PC-3 (cell line): Measurements from ENCODE around the gene TRMT2A. TPM values are rescaled to one million over a fixed set of nuclear protein-coding genes. Genes with fewer than 3 reads are reported as not detected.

Source experiments
- ATAC-seq: fragments of 200-7000 bp; cut with Tn5 transposase; 2 replicates; pipeline ENCODE4 v1.9.1; 2020; ENCODE audit warnings: mild to moderate bottlenecking, moderate library complexity
- BruUV-seq: library from RNA; stranded (reverse); fragments of 400-500 nt; replicated peaks from 2 replicates; lab custom pipeline; 2021; lab: Mats Ljungman, UMichigan
- CTCF ChIA-PET: fragments of 300-600 bp; sonication (Branson Sonifier 250); formaldehyde crosslinking; loops from one replicate; lab custom pipeline; 2022; ENCODE audit warnings: antibody characterized with exemption; lab: Charles Lee
- POLR2A ChIA-PET: fragments of 300-600 bp; sonication (Branson Sonifier 250); formaldehyde crosslinking; loops from one replicate; lab custom pipeline; 2022; ENCODE audit warnings: antibody characterized with exemption; ENCODE audit not compliant: unreplicated experiment; lab: Charles Lee
- DNase-seq: peaks from one replicate; pipeline ENCODE4 v3.0.0-alpha.2; 2015
- H2AFZ ChIP-seq: fragments of 300-600 bp; sonication (generic); 2 replicates; pipeline ENCODE4 v1.6.0; 2016; ENCODE audit warnings: antibody characterized with exemption, low read length
- H3F3A ChIP-seq: fragments of 300-600 bp; sonication (generic); one replicate; pipeline ENCODE4 v1.6.0; 2017; ENCODE audit warnings: antibody characterized with exemption, low read length, control low read depth, mild to moderate bottlenecking; ENCODE audit not compliant: unreplicated experiment
- H3K27ac ChIP-seq: fragments of 300-600 bp; sonication (generic); 2 replicates; pipeline ENCODE4 v1.5.1; 2016; ENCODE audit warnings: mild to moderate bottlenecking, low read length
- H3K27me3 ChIP-seq: fragments of 300-600 bp; sonication (generic); 2 replicates; pipeline ENCODE4 v1.6.1; 2016; ENCODE audit warnings: low read length, mixed read lengths
- H3K36me3 ChIP-seq: fragments of 300-600 bp; sonication (generic); 2 replicates; pipeline ENCODE4 v1.6.1; 2016; ENCODE audit warnings: low read depth, mixed run types, low read length, mixed read lengths
- H3K4me1 ChIP-seq: fragments of 300-600 bp; sonication (generic); 2 replicates; pipeline ENCODE4 v1.5.1; 2016; ENCODE audit warnings: low read length; ENCODE audit not compliant: insufficient read depth
- H3K4me2 ChIP-seq: fragments of 300-600 bp; sonication (generic); 2 replicates; pipeline ENCODE4 v1.6.0; 2016; ENCODE audit warnings: low read length
- H3K4me3 ChIP-seq: fragments of 300-600 bp; sonication (generic); 2 replicates; pipeline ENCODE4 v1.5.1; 2016; ENCODE audit warnings: mild to moderate bottlenecking, low read length, mixed read lengths
- H3K79me2 ChIP-seq: fragments of 300-600 bp; sonication (generic); 2 replicates; pipeline ENCODE4 v1.6.1; 2017; ENCODE audit warnings: low read length, mixed read lengths
- H3K9ac ChIP-seq: fragments of 300-600 bp; sonication (generic); 2 replicates; pipeline ENCODE4 v1.6.0; 2016; ENCODE audit warnings: mild to moderate bottlenecking, low read length
- H3K9me2 ChIP-seq: fragments of 300-600 bp; sonication (generic); replicated peaks from 2 replicates; pipeline ENCODE4 v1.6.1; 2016; ENCODE audit warnings: mixed run types, low read length, mixed read lengths
- H3K9me3 ChIP-seq: fragments of 300-600 bp; sonication (generic); 2 replicates; pipeline ENCODE4 v1.6.1; 2016; ENCODE audit warnings: low read length, mixed read lengths
- H4K20me1 ChIP-seq: fragments of 300-600 bp; sonication (generic); 2 replicates; pipeline ENCODE4 v1.6.1; 2016; ENCODE audit warnings: low read length, mixed read lengths
- CTCF ChIP-seq: fragments of 300-600 bp; sonication (generic); conservative IDR thresholded peaks from 2 replicates; pipeline ENCODE4 v1.5.1; 2017; ENCODE audit warnings: antibody characterized with exemption, low read depth, mild to moderate bottlenecking, low read length
- EZH2 ChIP-seq: fragments of 300-600 bp; sonication (generic); IDR thresholded peaks from one replicate; pipeline ENCODE4 v1.6.1; 2017; ENCODE audit warnings: antibody characterized with exemption, mild to moderate bottlenecking, low read length; ENCODE audit not compliant: unreplicated experiment
- EZH2phosphoT487 ChIP-seq: fragments of 300-600 bp; sonication (generic); IDR thresholded peaks from 2 replicates; pipeline ENCODE4 v1.6.1; 2018; ENCODE audit warnings: mild to moderate bottlenecking, antibody characterized with exemption, low read length, borderline replicate concordance
- intact Hi-C: fragments of 100-400 bp; cut with micrococcal nuclease; formaldehyde crosslinking; loops from 2 replicates; pipeline ENCODE4 v1.9.0; 2023
- total RNA-seq: library from RNA; depleted of rRNA; stranded (reverse); fragments of >200 nt; gene quantifications from 2 replicates; pipeline ENCODE4 v1.2.3, GENCODE V29; 2014

TRMT2A gene
- total RNA-seq, 1 experiment from 2014 or later, result 62.1 TPM

GRCh38 chr22:20149257-20150250 lies 32.5 kb upstream of the TRMT2A start:
- Histone ChIP-seq H3K9me2 (no peaks in the 10 kb centered on the region), H3K36me3 (no peaks in the 10 kb centered on the region), H3F3A (no peaks in the 10 kb centered on the region), H4K20me1 (no peaks in the 10 kb centered on the region), H3K4me1 (no peaks in the 10 kb centered on the region), H3K9ac (no peak overlapping the region), H3K79me2 (no peaks in the 10 kb centered on the region), H2AFZ (no peak overlapping the region), H3K4me3 (no peak overlapping the region), H3K27me3 (no peaks in the 10 kb centered on the region), H3K9me3 (no peaks in the 10 kb centered on the region), H3K4me2 (no peak overlapping the region), H3K27ac (no peak overlapping the region)
- no peak for DNase-seq
- no TSS peak for BruUV-seq
- intact Hi-C loops, result no loop called here
- TF ChIP-seq EZH2phosphoT487, result no peak
- no peak for TF ChIP-seq CTCF
- TF ChIP-seq EZH2, result no peak
- no peak for ATAC-seq
- POLR2A ChIA-PET, result no interaction called here
- CTCF ChIA-PET, result no interaction called here

GRCh38 chr22:20148414-20148813 lies 31.4 kb upstream of the TRMT2A start:
- Histone ChIP-seq H3K79me2 (no peaks in the 10 kb centered on the region), H3K36me3 (no peaks in the 10 kb centered on the region), H2AFZ (no peak overlapping the region), H3F3A (no peaks in the 10 kb centered on the region), H3K9me3 (no peaks in the 10 kb centered on the region), H3K4me2 (no peak overlapping the region), H3K9ac (no peak overlapping the region), H3K4me3 (no peak overlapping the region), H3K27me3 (no peaks in the 10 kb centered on the region), H3K9me2 (no peaks in the 10 kb centered on the region), H3K4me1 (no peaks in the 10 kb centered on the region), H4K20me1 (no peaks in the 10 kb centered on the region), H3K27ac (no peak overlapping the region)
- ATAC-seq, result no peak
- no peak for DNase-seq
- no TSS peak for BruUV-seq
- intact Hi-C loops, result no loop called here
- no peak for TF ChIP-seq EZH2phosphoT487
- no peak for TF ChIP-seq EZH2
- TF ChIP-seq CTCF, result no peak
- ChIA-PET CTCF (no interaction called here), POLR2A (no interaction called here)
